Measurements from ENCODE around the gene SULF2.

SULF2 gene

GRCh38 chr20:47662483-47663353, 122.6 kb downstream of the SULF2 start:
- TF ChIP-seq, protein P1, sequence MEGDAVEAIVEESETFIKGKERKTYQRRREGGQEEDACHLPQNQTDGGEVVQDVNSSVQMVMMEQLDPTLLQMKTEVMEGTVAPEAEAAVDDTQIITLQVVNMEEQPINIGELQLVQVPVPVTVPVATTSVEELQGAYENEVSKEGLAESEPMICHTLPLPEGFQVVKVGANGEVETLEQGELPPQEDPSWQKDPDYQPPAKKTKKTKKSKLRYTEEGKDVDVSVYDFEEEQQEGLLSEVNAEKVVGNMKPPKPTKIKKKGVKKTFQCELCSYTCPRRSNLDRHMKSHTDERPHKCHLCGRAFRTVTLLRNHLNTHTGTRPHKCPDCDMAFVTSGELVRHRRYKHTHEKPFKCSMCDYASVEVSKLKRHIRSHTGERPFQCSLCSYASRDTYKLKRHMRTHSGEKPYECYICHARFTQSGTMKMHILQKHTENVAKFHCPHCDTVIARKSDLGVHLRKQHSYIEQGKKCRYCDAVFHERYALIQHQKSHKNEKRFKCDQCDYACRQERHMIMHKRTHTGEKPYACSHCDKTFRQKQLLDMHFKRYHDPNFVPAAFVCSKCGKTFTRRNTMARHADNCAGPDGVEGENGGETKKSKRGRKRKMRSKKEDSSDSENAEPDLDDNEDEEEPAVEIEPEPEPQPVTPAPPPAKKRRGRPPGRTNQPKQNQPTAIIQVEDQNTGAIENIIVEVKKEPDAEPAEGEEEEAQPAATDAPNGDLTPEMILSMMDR (IDR thresholded peaks at IDR 0.05; ENCODE audit: control extremely low read depth, extremely low read depth, low read depth, missing control alignments) = no peak
- CTCF ChIA-PET = interaction anchor here (0.7 to 6.6 kb wide), 16 partner anchors 10 to 980 kb away, joined by 3 to 77 read pairs (median 4); no protein-coding TSS in a partner anchor
- POLR2A ChIA-PET = interaction anchor here (1.3 kb wide), 1 partner anchor 958 kb away, joined by 4 read pairs; no protein-coding TSS in a partner anchor
- DNase-seq (ENCODE audit: extremely low spot score) = no peak

GRCh38 chr20:47661714-47662113, 123.6 kb downstream of the SULF2 start:
- DNase-seq (ENCODE audit: extremely low spot score) = no peak
- TF ChIP-seq, protein P1 (IDR thresholded peaks at IDR 0.05; ENCODE audit: control extremely low read depth, extremely low read depth, low read depth, missing control alignments) = no peak
- ChIA-PET CTCF (interaction anchor here (0.7 to 6.6 kb wide), 11 partner anchors 8 to 958 kb away, joined by 3 to 77 read pairs (median 4); no protein-coding TSS in a partner anchor), POLR2A (interaction anchor here (1.3 kb wide), 1 partner anchor 959 kb away, joined by 4 read pairs; no protein-coding TSS in a partner anchor)

DNA sequence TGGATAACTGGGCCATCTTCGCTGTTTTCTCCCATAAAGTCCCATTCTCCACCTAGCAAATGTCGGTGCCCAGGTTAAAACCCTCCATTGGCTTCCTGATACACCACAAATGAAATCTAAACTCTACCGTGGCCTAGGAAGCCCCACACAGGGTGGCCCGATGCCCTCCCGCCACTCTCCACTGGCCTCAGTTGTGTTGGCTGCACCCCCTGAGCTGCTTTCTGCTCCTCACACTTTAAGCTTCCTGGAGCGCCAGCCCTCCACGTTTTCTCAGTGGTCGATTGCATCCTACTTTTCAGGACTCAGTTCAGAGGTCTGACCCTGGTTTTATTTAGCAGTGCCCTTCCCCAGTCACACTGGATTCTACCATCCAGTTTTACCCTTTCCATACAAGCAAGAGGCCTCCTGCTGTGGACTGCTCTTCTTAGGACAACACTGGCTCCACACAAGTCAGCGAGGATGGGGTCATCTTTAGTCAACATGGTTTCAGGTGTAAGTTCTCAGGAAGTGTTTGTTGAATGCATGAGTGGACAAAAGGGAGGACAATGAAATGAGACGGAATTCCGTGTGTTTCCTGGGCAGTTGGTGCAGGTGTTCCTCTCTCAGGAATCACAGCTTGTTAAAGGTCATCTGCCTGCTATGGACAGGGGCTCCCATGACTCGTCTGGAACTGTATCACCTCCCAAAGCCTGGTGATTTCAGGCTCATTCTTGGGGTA, 124.1 kb downstream of the SULF2 start:
- POLR2A ChIA-PET = interaction anchor here (0.5 to 1.3 kb wide), 2 partner anchors 29 to 959 kb away, joined by 4 to 5 read pairs; no protein-coding TSS in a partner anchor
- TF ChIP-seq, protein P1 (IDR thresholded peaks at IDR 0.05; ENCODE audit: control extremely low read depth, extremely low read depth, low read depth, missing control alignments) = no peak
- CTCF ChIA-PET = interaction anchor here (1.0 to 6.6 kb wide), 9 partner anchors 9 to 959 kb away, joined by 3 to 77 read pairs (median 4); no protein-coding TSS in a partner anchor
- no peak for DNase-seq (ENCODE audit: extremely low spot score)

GRCh38 chr20:47660602-47660905, 124.7 kb downstream of the SULF2 start:
- CTCF ChIA-PET = interaction anchor here (1.0 to 6.6 kb wide), 4 partner anchors 16 to 960 kb away, joined by 3 to 77 read pairs (median 4); no protein-coding TSS in a partner anchor
- POLR2A ChIA-PET = no interaction called here
- no peak for DNase-seq (ENCODE audit: extremely low spot score)
- TF ChIP-seq, protein P1 (IDR thresholded peaks at IDR 0.05; ENCODE audit: control extremely low read depth, extremely low read depth, low read depth, missing control alignments) = no peak

DNA sequence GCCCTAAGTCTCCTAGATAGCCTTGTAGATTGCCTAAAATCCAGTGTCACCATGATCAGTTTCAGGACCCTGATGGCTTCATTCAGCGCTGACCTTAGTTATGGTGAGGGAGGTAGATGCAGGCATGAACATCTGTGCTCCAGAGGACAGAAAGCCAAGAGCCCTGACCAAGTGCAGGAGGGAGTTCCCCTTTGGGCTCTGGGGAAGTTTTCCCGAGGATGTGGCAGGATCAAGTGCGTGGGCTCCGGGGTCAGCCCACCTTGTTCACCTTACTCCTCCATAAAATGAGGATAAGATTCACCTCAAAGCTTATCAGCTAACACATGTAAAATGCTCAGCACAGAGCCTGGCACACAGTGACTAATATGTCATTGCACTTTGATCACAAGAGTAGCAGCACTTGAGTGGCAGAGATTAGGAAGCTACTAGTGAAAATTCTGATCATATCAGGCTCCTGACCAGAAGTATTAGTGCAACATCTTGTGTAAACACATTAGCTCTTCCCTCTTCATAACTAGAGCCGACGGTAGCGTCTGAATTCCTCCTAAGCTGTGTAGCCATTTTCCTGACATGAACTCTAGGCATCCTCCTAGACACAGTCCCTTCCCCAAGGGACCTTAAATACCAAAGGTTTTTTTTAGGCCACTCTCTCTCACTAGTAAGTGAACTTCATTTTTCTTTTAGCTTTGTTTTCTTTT, 125.2 kb downstream of the SULF2 start:
- DNase-seq (ENCODE audit: extremely low spot score) = no peak
- TF ChIP-seq, protein P1 (IDR thresholded peaks at IDR 0.05; ENCODE audit: control extremely low read depth, extremely low read depth, low read depth, missing control alignments) = no peak
- ChIA-PET POLR2A (no interaction called here), CTCF (interaction anchor here (1.0 to 6.6 kb wide), 2 partner anchors 62 to 960 kb away, joined by 3 to 77 read pairs; no protein-coding TSS in a partner anchor)

GRCh38 chr20:47656318-47656717, 129.0 kb downstream of the SULF2 start:
- DNase-seq (ENCODE audit: extremely low spot score) = no peak
- CTCF ChIA-PET = no interaction called here
- POLR2A ChIA-PET = no interaction called here
- TF ChIP-seq, protein P1 (IDR thresholded peaks at IDR 0.05; ENCODE audit: control extremely low read depth, extremely low read depth, low read depth, missing control alignments) = no peak

Data from GM10248 (cell line).